Right ventricle myocardium inferior (tissue), 1 donor: Measurements from ENCODE around the gene COA4. TPM values are rescaled to one million over a fixed set of nuclear protein-coding genes. Genes with fewer than 3 reads are reported as not detected.
"Not testable (repeated sequence)": the region's sequence is repeated elsewhere in the genome, so short reads cannot be mapped to it uniquely, and the experiment has no call there.

Source experiments
- ATAC-seq: fragments of 200-7000 bp; cut with Tn5 transposase; one replicate; pipeline ENCODE4 v1.9.1; 2020; ENCODE audit warnings: mild to moderate bottlenecking, moderate library complexity
- DNase-seq: peaks from one replicate; pipeline ENCODE4 v3.0.0; 2021; ENCODE audit errors: missing footprints
- intact Hi-C: fragments of 100-400 bp; cut with DNase I; formaldehyde crosslinking; loops from one replicate; pipeline ENCODE4 v1.11.0; 2022
- long read RNA-seq: library from polyadenylated mRNA; unstranded; transcript quantifications from one replicate; pipeline ENCODE4 v2.0.0, GENCODE V29; 2021
- total RNA-seq: library from RNA; stranded (reverse); fragmentation: NEBNext Ultra II Directional; extraction: Animal tissue kit (Norgen Biotek cat#: 25700); gene quantifications from one replicate; pipeline ENCODE4 v1.2.1, GENCODE V29; 2021
- donor health status: DM: no; HTN: yes; CAD: no; lungs with severe emphysema.

Gene COA4
- 51.2 TPM for total RNA-seq
- long read RNA-seq, transcript COA4-201 (2 exons, 960 nt), result major isoform, 12 of 14 reads
- long read RNA-seq, partial matches to known transcripts, result 0 of 14 reads
- long read RNA-seq, other reads (novel, unspliced or antisense), result 2 of 14 reads

GRCh38 chr11:73876424-73877310, at the start of gene COA4, which contains the start of gene PAAF1:
TSS of gene COA4 (minus strand) at chr11:73876846. CDS start at chr11:73873378, 3,468 bp downstream.
TSS of gene PAAF1 (plus strand) at chr11:73876999. CDS start at chr11:73877022, 23 bp downstream.
- peak; percentile 99 for ATAC-seq
- peak; percentile 94 for DNase-seq
- intact Hi-C loops, result loop anchor here (5.0 kb wide), 1 partner anchor 89 kb away; the partner anchor contains the start of gene MRPL48

- intact Hi-C loops, result no loop called here
- DNase-seq, result no peak
- ATAC-seq, result no peak
These were observed 44.5 kb upstream of the COA4 start for GRCh38 chr11:73921180-73921579.

DNA sequence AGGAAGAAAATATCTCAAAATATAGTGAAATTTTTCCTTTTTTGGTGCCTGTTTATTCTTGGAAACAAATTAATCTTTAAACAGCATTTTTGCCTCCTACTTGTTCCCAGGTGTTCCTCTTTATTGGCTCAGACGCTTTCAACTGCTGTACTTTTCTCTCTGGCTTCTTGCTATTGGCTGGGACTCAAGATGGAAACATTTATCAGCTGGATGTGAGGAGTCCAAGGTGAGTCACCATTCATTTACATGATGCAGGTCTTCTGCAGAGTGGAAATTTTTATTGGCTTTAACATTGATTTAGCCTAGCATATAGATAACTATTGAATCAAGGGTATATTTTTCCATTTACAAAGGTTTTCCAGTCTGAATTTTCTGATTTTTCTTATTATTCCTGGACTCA, 39.8 kb upstream of the COA4 start:
- DNase-seq, result no peak
- intact Hi-C loops, result no loop called here
- no peak for ATAC-seq

DNA sequence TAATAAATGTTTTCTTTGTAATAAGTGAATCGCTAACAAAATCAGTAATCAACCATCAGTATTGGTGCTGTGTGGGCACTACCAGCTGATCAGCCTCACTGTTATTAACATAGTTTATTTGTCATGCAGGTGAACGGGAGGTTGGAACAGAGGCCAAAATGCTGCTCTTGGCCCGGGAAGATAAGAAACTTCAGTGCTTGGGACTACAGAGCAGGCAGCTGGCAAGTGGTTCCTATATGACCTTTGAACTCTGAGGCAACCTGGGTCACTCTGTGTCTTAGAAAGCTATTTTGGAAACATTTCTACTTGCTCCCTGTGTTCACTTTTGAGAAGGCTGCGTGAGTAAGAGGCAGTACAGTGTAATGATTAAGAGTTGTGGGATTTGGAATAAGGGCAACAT, 37.6 kb upstream of the COA4 start:
- no peak for ATAC-seq
- intact Hi-C loops, result no loop called here
- DNase-seq, result no peak

DNA sequence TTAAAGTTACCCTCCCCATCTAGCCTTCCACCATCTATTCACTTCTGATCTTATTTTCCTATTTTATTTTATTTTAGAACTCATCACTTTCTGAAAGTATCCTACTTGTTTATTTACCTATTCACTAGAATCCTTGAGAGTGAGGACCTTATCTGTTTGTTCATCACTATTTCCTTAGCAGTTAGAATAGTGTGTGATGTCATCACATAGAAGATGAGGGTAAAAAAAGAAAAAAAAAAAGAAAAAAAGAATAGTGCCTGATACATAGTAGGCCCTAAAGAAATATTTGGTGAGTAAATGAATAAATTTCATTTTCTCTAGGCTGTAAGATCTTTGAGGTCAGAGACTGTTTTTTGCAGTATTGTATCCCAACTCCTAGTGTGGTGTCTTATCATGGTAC, 36.8 kb upstream of the COA4 start:
- DNase-seq (no peak), ATAC-seq (no peak)
- intact Hi-C loops, result no loop called here

- no peak for DNase-seq
- intact Hi-C loops, result no loop called here
- no peak for ATAC-seq
These were observed 35.4 kb upstream of the COA4 start for GRCh38 chr11:73912026-73912425.

DNA sequence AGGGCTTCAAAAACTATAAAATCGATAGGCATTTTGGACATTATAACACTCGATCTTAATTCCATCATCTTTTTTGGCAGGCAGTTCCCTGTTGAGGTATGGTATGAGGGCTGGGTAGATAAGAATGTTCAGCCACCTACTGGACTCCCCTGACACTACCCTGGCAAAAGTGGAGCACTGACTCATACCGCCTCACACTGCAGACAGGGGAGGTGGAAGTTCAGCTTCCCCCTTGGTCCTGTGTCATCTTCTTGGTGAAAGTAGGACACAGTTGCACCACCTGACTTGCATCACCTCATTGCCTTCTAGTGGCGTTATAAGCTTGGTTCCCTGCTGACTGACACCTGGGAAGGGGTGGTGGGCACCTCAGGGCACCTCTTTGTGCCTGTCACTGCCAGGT, 30.5 kb upstream of the COA4 start:
- ATAC-seq (peak; percentile 84), DNase-seq (no peak)
- intact Hi-C loops, result no loop called here

DNA sequence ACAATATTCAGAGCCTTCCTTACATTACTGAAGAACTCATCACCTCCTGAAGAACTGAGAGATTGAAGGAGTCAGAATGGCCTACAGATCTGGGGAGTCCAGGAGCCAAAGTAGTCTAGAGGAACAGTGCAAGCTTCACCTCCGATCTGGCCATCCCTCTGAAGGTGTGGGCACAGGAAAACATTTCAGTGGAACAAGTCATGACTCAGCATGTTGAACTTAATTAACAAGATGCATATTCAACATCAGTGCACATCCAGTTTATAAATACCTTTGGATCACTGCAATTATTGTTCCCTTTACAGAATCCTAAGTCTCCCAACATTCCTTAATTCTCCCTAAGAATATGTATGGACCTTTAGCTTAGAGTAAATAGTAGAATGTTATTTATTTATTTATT, 25.7 kb upstream of the COA4 start:
- intact Hi-C loops, result no loop called here
- ATAC-seq (no peak), DNase-seq (no peak)

DNA sequence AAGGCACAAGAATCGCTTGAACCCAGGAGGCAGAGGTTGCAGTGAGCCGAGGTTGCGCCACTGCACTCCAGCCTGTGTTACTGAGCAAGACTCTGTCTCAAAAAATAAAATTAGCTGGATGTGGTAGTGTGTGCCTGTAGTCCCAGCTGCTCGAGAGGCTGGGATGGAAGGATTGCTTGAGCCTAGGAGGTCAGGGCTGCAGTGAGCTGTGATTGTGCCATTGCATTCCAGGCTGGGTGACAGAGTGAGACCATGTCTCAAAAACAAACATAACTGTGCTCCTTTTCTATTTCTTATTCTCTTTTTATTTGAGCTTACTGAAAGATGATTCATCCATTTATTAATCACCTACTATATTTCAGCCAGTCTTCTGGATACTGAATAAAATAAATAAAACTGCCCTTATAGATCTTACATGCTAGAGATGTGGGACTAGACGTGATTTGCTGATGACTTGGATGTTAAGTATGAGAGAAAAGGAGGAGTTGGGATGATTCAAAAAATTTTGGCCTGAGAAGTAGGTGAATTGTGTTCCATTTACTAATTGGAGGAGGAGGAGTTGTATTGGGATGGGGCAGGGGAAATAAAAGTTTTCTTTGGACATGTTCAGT, 18.2 kb upstream of the COA4 start:
- ATAC-seq (no peak), DNase-seq (no peak)
- intact Hi-C loops, result no loop called here

GRCh38 chr11:73893041-73893440, 16.4 kb upstream of the COA4 start:
- intact Hi-C loops, result no loop called here
- ATAC-seq, result no peak
- no peak for DNase-seq

GRCh38 chr11:73889536-73889935, 12.9 kb upstream of the COA4 start:
- intact Hi-C loops, result no loop called here
- no peak for ATAC-seq
- DNase-seq, result no peak

DNA sequence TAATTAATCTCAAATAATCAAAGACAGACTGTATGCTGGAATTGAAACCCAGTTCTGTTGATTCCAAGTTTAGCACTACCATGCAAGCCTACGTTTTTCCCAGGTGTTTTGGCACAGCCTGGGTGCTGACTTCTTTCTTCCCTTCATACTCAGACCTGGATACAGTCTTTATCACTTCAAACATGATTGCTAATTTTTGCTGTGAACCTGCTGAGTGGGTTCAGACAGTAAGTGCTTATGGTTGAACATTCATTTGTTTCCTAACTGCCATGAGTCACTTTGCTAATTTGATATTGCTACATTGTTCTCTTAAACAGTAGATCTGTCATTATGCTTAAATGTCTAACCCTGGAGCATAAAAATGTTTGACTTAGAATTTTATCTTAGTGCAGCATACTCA, 12.4 kb upstream of the COA4 start:
- ATAC-seq (no peak), DNase-seq (no peak)
- intact Hi-C loops, result no loop called here

DNA sequence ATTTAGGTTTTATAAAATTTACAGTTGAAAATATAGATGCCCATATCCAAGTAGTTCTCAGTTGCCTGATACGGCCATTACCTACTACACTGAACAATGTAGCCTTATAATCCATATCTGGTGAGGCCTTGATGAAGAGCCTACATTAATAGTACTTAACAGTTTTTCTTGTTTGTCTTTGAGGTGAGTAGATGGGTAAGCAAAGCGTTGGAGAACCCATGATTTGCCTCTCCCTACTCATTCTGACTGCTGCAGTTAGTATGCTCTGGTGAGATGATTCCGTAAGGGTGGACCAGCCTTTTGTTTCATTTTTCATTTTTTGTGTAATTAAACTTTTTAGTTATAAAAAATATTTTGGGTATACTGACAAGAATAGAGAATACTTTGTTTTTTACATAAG, 11.6 kb upstream of the COA4 start:
- ATAC-seq (no peak), DNase-seq (no peak)
- intact Hi-C loops, result no loop called here

DNA sequence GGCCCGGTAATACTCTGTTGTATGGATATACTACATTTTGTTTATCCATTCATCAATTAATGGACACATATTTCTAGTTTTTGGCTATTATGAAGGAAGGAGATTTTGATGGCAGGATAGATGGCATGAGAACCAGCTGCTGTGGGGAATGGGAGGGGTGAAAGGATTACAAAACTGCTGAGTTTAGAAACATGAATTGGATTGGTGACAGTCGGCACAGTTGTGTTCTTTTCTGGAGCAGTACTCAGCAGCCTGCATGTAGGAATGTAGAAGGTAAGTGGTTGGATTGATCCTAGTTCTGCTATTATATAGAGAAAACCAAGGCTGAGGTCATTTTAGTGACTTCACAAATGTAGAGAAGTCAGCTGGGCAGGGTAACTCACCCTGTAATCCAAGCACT, 7.2 kb upstream of the COA4 start:
- DNase-seq (no peak), ATAC-seq (no peak)
- intact Hi-C loops, result no loop called here

DNA sequence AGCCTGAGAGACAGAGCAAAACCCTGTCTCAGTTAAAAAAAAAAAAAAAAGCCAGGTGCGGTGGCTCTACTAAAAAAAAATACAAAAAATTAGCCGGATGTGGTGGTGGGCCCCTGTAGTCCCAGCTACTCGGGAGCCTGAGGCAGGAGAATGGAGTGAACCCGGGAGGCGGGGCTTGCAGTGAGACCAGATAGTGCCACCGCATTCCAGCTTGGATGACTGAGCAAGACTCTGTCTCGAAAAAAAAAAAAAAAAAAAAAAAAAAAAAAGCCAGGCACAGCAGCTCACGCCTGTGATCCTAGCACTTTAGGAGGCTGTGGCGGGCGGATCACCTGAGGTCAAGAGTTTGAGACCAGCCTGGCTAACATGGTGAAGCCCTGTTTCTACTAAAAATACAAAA, 3.8 kb upstream of the COA4 start:
- intact Hi-C loops, ATAC-seq, DNase-seq: not testable (repeated sequence)

DNA sequence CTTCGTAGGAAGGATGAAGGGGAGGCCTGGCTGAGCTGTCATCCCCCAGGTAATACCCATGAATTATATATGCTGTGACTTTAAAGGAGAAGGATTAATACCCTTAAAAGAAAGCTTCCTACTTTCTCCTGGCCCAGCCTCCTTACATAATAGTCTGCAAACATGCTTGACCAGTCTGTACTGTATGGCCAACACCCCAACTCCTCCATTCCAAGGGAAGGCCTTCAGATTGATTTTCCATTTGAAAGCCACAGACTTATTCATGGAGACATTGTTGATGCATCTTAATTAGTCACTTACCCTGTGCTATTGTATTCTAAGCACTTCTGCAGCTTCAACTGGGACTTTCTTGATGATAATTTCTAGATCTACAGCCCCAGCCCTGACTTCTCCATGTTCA, 2.1 kb upstream of the COA4 start:
- DNase-seq (no peak), ATAC-seq (no peak)
- intact Hi-C loops, result loop anchor here (5.0 kb wide), 1 partner anchor 91 kb away; the partner anchor contains the start of gene MRPL48

GRCh38 chr11:73875840-73876239, 806 bp downstream of the COA4 start:
- DNase-seq (no peak), ATAC-seq (no peak)
- intact Hi-C loops, result loop anchor here (5.0 kb wide), 1 partner anchor 89 kb away; the partner anchor contains the start of gene MRPL48

- ATAC-seq, result no peak
- intact Hi-C loops, result loop anchor here (5.0 kb wide), 1 partner anchor 88 kb away; the partner anchor contains the start of gene MRPL48
- no peak for DNase-seq
These were observed 1.3 kb downstream of the COA4 start for GRCh38 chr11:73875380-73875779.

- ATAC-seq, result no peak
- DNase-seq, result no peak
- intact Hi-C loops, result no loop called here
These were observed 3.8 kb downstream of the COA4 start for GRCh38 chr11:73872749-73873357.
